T47D (cell line): ENCODE measurements around the gene ADAMTS17.

Source experiments
- DNase-seq, 2 experiments: peaks; one replicate each; pipeline versions ENCODE4 v3.0.0 to v3.0.0-alpha.2; 2011 to 2012; ENCODE audit warnings: low read depth in 1 of 2, low spot score in 1 of 2
- JUND ChIP-seq: IDR thresholded peaks from 2 replicates; pipeline ENCODE4 v1.6.1; 2012; ENCODE audit warnings: low read depth
- in situ Hi-C: cut with HindIII; loops from 2 replicates; pipeline ENCODE4 v1.10.0; 2016; ENCODE audit warnings: low sequenced_read_pairs, low pct_unique_long_range_greater_than_20kb

The ADAMTS17 gene

DNA sequence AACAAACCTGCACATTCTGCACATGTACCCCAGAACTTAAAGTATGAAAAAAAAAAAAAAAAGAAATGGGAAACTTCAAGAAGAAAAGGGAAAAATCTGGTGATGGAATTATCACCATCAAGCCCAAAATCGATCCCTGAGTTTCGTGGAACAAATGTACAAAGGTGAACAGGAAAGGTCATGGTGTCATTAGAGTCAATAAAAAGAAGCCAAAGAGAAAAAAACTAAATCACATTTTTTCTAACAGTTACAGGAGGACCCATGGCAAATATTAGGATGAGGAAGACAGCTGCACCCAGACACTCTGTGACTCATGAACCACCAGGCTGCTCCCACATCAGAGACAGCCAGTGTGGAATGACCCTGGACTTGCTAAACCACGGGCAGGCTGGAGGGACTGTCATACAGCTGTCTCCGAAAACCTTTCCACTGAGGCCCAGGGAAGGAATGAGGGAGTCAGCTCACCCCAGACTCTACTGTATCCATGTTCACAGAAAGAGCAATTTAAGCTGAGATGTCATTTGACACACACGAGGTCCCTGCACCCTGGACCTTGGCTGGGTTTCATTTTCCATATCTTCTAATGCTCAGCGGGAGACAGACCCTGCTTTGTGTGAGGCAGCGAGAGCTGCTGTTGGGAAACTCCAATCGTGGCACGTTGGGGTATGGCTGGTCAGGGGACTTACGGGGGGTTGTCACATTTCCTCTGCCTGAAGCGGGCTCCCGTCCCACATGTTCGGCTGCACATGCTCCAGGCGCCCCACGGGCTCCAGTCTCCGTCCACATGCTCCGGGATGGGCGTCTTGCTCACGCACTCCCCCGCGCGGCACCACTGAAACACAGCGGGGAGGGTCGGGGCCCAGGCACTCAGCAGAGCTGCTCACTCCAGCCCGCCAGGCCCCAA lies 210.2 kb downstream of the ADAMTS17 start:
- in situ Hi-C loops = no loop called here
- no peak for DNase-seq
- TF ChIP-seq JUND = no peak

- in situ Hi-C loops = no loop called here
- peak in 1 of 2 experiments; percentile 39 for DNase-seq
- no peak for TF ChIP-seq JUND
Measured at GRCh38 chr15:100129677-100130076, 212.1 kb downstream of the ADAMTS17 start.

- in situ Hi-C loops = no loop called here
Measured at GRCh38 chr15:100125401-100126191, 216.2 kb downstream of the ADAMTS17 start.

GRCh38 chr15:100124936-100125335 lies 216.8 kb downstream of the ADAMTS17 start:
- TF ChIP-seq JUND = no peak
- in situ Hi-C loops = no loop called here
- DNase-seq = no peak

More at GRCh38 chr15:100125401-100126191, 216.2 kb downstream of the ADAMTS17 start:
- DNase-seq = no peak
- no peak for TF ChIP-seq JUND

DNA sequence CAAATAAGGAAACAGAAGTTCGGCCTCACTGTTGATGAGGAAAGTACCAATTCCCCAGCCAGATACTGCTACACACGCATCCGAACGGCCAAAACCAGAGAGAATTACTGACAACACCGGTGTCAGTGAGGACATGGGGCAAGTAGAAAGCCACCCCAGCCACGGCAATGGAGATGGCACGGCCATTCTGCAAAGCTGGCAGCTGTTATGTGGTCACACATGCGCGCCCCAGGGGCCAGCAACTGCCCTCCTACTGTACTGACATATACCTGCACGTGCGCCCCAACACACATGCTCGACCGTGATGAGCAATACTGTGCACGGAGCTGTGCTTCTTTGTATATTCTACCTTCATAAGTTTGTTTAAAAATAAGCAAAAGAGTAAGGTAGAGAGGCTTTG lies 217.4 kb downstream of the ADAMTS17 start:
- TF ChIP-seq JUND = no peak
- no peak for DNase-seq
- in situ Hi-C loops = no loop called here

DNA sequence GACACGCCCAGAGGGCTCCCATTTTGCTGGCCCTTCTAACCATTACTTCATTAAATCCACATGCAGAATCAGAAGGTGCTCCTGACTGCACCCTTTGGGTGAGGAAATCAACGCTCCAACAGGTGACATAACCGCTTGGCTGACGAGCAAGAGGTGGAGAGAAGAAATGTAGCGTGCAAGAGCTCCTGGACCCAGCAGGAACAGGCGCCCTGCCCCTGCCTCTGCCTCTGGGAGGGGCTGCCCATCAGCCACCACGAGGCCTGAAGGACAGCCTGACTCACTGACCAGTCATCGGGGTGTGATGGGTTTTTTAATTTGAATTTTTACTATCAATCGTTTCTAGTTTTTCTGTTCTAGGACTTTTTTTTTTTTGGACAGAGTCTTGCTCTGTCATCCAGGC lies 218.2 kb downstream of the ADAMTS17 start:
- in situ Hi-C loops = no loop called here
- DNase-seq = no peak
- no peak for TF ChIP-seq JUND

- in situ Hi-C loops = no loop called here
- no peak for TF ChIP-seq JUND
- DNase-seq = no peak
Measured at GRCh38 chr15:100121285-100121684, 220.5 kb downstream of the ADAMTS17 start.

DNA sequence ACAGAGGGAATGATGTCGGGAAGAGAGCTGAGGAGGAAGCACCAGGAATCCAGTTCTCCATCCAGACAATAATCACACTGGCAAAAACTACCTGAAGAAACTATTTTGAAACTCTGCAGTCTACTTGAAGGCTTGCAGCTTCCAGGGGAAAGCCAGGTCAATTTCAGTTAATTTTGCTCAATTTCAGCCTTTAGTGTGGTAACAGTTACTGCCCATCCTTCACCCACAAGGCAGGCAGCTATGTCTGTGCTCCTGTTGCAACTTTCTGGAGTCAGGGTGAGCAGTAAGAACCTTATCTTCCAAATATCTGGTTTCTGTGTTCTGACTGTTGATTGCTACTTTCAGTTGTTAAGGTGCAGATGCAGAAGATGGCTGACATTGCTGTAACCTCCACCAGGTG lies 221.7 kb downstream of the ADAMTS17 start:
- TF ChIP-seq JUND = no peak
- DNase-seq = no peak
- in situ Hi-C loops = no loop called here

DNA sequence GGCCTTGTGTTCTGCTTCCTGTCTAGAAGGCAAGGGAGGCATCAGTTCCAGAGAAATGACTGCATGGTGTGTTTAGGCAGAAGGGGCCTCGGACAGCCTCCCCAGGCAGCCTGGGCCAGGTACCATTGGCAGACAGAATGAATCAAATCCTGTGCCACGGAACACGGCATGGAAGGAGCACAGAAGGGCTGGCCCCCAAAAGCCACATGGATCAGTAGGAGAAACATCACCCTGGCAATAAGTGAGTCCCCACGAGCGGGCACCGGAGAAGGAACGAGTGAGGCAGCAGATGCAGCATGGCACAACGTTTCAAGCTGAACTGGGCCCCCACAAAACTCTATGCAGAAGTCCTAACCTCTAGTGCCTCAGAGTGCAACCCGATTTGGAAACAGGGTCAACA lies 223.2 kb downstream of the ADAMTS17 start:
- no peak for DNase-seq
- in situ Hi-C loops = no loop called here
- no peak for TF ChIP-seq JUND

GRCh38 chr15:100116416-100117190 lies 225.2 kb downstream of the ADAMTS17 start:
- no peak for DNase-seq
- TF ChIP-seq JUND = no peak
- in situ Hi-C loops = no loop called here

- in situ Hi-C loops = no loop called here
- TF ChIP-seq JUND = no peak
- no peak for DNase-seq
Measured at GRCh38 chr15:100115711-100116090, 226.1 kb downstream of the ADAMTS17 start.

- TF ChIP-seq JUND = no peak
- no peak for DNase-seq
- in situ Hi-C loops = no loop called here
Measured at GRCh38 chr15:100115066-100115710, 226.6 kb downstream of the ADAMTS17 start.
